Omental fat pad (tissue), 4 donors: ENCODE data around the gene F2. TPM values are rescaled to one million over a fixed set of nuclear protein-coding genes. Genes with fewer than 3 reads are reported as not detected.

Source experiments
- ATAC-seq: fragments of 150-250 bp; one replicate; pipeline ENCODE4 v1.9.1; 2016; ENCODE audit warnings: mild to moderate bottlenecking, moderate library complexity; ENCODE audit not compliant: low FRiP score
- DNase-seq: peaks from one replicate; pipeline ENCODE4 v3.0.0-alpha.2; 2019; ENCODE audit warnings: low spot score
- CTCF ChIP-seq, 3 donors: fragments of 450-650 bp; IDR thresholded peaks; one replicate each; pipeline ENCODE4 v1.5.1; 2016 to 2017; ENCODE audit warnings: antibody characterized with exemption in 3 of 3, mild to moderate bottlenecking in 3 of 3, moderate library complexity in 2 of 3
- total RNA-seq, 4 donors: library from RNA; depleted of rRNA; stranded (reverse); fragments of >200 nt; gene quantifications; one replicate each; pipeline ENCODE4 v1.1.0, GENCODE V29; 2016

Gene F2
- total RNA-seq, 4 donors from 2014 or later = not detected

DNA sequence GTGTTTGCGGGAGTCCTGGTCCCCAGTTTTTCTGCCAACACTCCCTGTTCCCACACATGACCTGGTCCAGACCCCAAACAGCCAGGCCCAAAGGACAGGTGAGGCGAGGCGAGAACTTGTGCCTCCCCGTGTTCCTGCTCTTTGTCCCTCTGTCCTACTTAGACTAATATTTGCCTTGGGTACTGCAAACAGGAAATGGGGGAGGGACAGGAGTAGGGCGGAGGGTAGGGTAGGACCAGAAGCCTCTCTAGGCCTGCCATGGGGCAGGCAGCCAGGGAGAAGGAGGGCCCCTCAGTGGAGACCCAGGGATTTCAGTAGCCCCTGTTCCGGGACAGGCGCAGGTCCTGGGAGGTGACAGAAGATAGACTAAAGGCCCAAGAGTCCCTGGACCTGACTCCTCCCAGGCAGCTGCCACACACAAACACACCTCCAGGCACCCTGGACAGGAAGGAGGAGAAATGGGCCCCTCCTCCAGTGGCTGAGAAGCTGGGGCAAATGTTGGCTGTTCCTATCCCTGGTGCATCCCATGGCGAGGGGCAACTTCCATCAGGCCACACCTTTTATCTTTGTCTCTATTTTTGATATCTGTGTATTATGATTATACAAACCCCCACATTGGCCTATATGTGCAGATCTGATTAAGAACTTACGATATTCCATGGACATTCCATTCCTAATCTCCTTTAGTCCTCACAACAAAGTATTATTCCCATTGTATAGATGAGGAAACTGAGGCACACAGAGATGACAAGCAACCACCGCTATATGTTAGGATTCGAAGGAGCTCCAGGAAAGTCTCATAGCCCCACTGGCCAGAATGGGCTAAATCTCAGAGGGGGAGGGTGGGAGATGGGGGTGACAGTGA is 626 bp upstream of the F2 start:
- TF ChIP-seq CTCF (IDR thresholded peaks at IDR 0.05) = no peak
- no peak for ATAC-seq
- no peak for DNase-seq

DNA sequence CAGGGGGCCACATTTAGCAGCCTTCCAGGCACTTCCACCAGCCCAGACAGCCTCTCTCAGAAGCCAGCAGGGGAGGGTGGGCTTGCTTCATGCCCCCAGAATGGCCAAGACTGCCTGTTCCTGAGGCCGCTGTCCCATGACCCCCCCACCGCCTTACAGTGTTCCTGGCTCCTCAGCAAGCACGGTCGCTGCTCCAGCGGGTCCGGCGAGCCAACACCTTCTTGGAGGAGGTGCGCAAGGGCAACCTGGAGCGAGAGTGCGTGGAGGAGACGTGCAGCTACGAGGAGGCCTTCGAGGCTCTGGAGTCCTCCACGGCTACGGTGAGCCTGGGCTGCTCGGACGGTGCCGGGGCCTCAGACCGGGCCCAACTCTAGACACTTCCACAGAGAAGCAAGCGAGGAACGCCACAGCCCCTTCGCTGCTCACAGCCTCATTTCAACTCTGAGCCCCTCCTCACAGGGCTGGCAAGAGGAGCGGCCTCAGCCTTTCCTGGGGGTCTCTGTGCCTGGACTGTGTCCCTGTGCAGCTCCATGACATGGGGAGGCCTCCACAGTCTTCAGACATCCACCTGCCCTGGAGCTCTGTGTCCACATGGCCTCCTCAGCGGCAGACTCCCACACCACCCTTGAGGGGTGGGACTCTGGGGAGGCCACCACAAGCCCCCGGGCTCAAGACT is 668 bp downstream of the F2 start:
- TF ChIP-seq CTCF (IDR thresholded peaks at IDR 0.05) = no peak
- ATAC-seq (no peak), DNase-seq (no peak)

DNA sequence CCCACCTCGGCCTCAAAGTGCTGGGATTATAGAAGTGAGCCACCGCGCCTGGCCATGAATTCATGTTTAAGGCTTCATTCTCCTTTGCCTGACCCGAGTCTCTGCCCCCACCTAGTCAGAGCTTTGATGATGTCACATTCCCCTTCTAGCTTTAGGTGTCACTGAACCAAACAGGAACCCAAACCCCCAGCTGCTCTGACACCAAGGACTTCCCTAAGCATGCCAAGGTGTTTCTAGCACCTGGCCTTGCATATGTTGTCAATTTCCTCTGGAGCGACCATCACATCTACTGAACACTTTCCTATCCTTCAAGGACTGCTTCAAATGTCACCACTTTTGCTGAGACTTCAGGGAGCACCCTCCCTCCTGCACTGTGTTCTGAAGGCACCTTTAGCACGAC is 2.3 kb downstream of the F2 start:
- no peak for TF ChIP-seq CTCF (IDR thresholded peaks at IDR 0.05)
- ATAC-seq = no peak

DNA sequence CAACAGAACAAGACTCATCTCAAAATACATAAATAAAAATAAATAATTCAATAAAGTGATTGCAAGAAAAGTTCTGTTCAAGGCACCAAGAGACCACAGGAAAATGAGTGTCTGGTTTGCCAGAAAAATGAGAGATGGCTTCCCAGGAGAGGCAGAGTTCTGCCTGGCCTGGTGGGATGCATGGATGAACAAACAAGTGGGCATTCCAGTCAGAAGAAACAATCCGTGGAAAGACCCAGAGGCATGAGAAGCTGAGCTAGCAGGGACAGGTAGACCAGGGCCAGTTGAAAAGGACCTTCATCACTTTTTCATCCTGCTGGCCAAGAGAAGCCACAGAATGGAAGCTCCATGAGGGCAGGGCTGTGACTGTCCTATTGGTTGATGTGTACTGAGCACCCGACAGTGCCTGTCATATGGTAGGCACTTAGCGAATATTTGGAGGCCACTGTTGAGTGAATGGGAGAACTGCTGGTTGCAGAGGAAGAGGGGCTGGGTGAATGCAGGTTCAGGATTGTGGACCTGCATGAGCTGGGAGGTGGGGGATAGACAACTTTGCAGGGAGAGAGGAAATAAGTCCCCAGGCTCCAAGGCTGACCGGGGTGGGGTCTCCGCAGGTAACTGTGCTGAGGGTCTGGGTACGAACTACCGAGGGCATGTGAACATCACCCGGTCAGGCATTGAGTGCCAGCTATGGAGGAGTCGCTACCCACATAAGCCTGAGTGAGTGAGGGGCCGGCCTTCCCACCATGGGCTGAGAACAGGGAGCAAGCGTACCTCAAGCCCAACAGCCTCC is 3.7 kb downstream of the F2 start:
- ATAC-seq = no peak
- no peak for DNase-seq
- TF ChIP-seq CTCF (IDR thresholded peaks at IDR 0.05) = no peak

More for the DNA sequence above, 2.3 kb downstream of the F2 start:
- DNase-seq = no peak

- DNase-seq = no peak
- TF ChIP-seq CTCF (IDR thresholded peaks at IDR 0.05) = no peak
- ATAC-seq = no peak
Observed at GRCh38 chr11:46723359-46723680, 4.3 kb downstream of the F2 start.

DNA sequence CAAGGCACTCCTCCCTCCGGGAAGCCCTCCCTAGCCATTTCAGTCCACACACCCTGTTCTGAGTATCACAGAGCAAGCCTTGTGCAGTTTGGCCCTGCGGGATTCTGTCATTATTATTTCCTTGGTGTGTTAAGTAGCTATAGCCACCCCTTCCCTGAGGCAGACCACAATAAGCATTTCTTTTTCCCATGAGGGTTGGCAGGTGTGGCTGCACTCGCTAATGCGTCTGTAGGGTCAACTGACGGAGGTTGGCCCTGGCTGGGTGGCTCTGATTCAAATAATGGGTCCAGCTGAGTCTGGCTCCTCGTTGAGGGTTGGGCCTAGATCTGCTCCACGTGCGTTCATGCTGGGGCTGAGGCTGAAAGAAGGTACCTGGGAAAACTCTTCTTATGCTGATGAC is 5.1 kb downstream of the F2 start:
- no peak for TF ChIP-seq CTCF (IDR thresholded peaks at IDR 0.05)
- ATAC-seq (no peak), DNase-seq (no peak)
